GM19240 (cell line): Measurements from ENCODE around the gene EXOC6B.
"Not testable (repeated sequence)": the region's sequence is repeated elsewhere in the genome, so short reads cannot be mapped to it uniquely, and the experiment has no call there.

Source experiments
- DNase-seq: peaks from one replicate; pipeline ENCODE4 v3.0.0; 2011; ENCODE audit warnings: low spot score; ENCODE audit not compliant: insufficient read length

The EXOC6B gene

GRCh38 chr2:72682061-72682460 is 143.8 kb downstream of the EXOC6B start:
- DNase-seq, result no peak

GRCh38 chr2:72681016-72681995 is 144.5 kb downstream of the EXOC6B start:
- no peak for DNase-seq

- DNase-seq, result no peak
Observed at GRCh38 chr2:72678024-72678423, 147.8 kb downstream of the EXOC6B start.

- DNase-seq, result no peak
Observed at GRCh38 chr2:72676341-72677025, 149.3 kb downstream of the EXOC6B start.

GRCh38 chr2:72674982-72675915 is 150.6 kb downstream of the EXOC6B start:
- DNase-seq, result no peak

- no peak for DNase-seq
Observed at GRCh38 chr2:72673279-72673678, 152.6 kb downstream of the EXOC6B start.

GRCh38 chr2:72669121-72669520 is 156.7 kb downstream of the EXOC6B start:
- DNase-seq, result no peak

- DNase-seq, result no peak
Observed at GRCh38 chr2:72668647-72669046, 157.2 kb downstream of the EXOC6B start.

- DNase-seq, result no peak
Observed at GRCh38 chr2:72665448-72665847, 160.4 kb downstream of the EXOC6B start.

- no peak for DNase-seq
Observed at GRCh38 chr2:72661985-72662384, 163.8 kb downstream of the EXOC6B start.

GRCh38 chr2:72649810-72650209 is 176.0 kb downstream of the EXOC6B start:
- no peak for DNase-seq

GRCh38 chr2:72641221-72641620 is 184.6 kb downstream of the EXOC6B start:
- not testable (repeated sequence) for DNase-seq

GRCh38 chr2:72638600-72639211 is 187.1 kb downstream of the EXOC6B start:
- no peak for DNase-seq

GRCh38 chr2:72636210-72636609 is 189.6 kb downstream of the EXOC6B start:
- no peak for DNase-seq

- DNase-seq, result no peak
Observed at GRCh38 chr2:72630767-72631166, 195.1 kb downstream of the EXOC6B start.

- DNase-seq, result no peak
Observed at GRCh38 chr2:72629062-72629461, 196.8 kb downstream of the EXOC6B start.

GRCh38 chr2:72627083-72627482 is 198.8 kb downstream of the EXOC6B start:
- no peak for DNase-seq

GRCh38 chr2:72625366-72625765 is 200.5 kb downstream of the EXOC6B start:
- DNase-seq, result no peak

- DNase-seq, result no peak
Observed at GRCh38 chr2:72623481-72623880, 202.4 kb downstream of the EXOC6B start.

- no peak for DNase-seq
Observed at GRCh38 chr2:72619626-72620025, 206.2 kb downstream of the EXOC6B start.

- DNase-seq, result no peak
Observed at GRCh38 chr2:72613931-72614330, 211.9 kb downstream of the EXOC6B start.
